GM12878 (cell line): Measurements from ENCODE around the gene CPNE5. TPM values are rescaled to one million over a fixed set of nuclear protein-coding genes. Genes with fewer than 3 reads are reported as not detected.

ENCODE experiments used
- ATAC-seq: fragments of 200-7000 bp; cut with Tn5 transposase; 3 replicates; pipeline ENCODE4 v1.9.1; 2020; ENCODE audit warnings: mild to moderate bottlenecking, moderate library complexity
- BruUV-seq: library from RNA; stranded (reverse); fragments of 400-500 nt; replicated peaks from 2 replicates; lab custom pipeline; 2021; lab: Mats Ljungman, UMichigan
- CTCF ChIA-PET: fragments of 300-600 bp; sonication (Branson Sonifier 250); formaldehyde crosslinking; extraction: SDS; loops from one replicate; lab custom pipeline; 2021; ENCODE audit warnings: inconsistent platforms; lab: Yijun Ruan, JAX
- POLR2A ChIA-PET: fragments of 350-600 bp; formaldehyde crosslinking; extraction: SDS; loops from one replicate; lab custom pipeline; 2021; ENCODE audit warnings: inconsistent platforms; lab: Charles Lee
- RAD21 ChIA-PET: fragments of 300-600 bp; sonication (Branson Sonifier 250); formaldehyde crosslinking; loops from one replicate; lab custom pipeline; 2023; ENCODE audit warnings: antibody characterized with exemption; ENCODE audit not compliant: unreplicated experiment; lab: Charles Lee
- SMC1A ChIA-PET: fragments of 300-600 bp; sonication (Branson Sonifier 250); formaldehyde crosslinking; loops from one replicate; lab custom pipeline; 2023; ENCODE audit not compliant: unreplicated experiment, uncharacterized antibody; lab: Charles Lee
- DNase-seq: peaks from one replicate; pipeline ENCODE4 v3.0.0-alpha.2; 2011; ENCODE audit warnings: low read depth, low spot score
- FAIRE-seq: peaks from 3 replicates; lab custom pipeline; 2011; peaks lifted over from hg19 to GRCh38; lab: Jason Lieb, UNC
- H2AFZ ChIP-seq: 2 replicates; pipeline ENCODE4 v1.6.0; 2011; ENCODE audit warnings: low read depth, low read length, control low read depth; ENCODE audit not compliant: control insufficient read depth
- H3K27ac ChIP-seq: 2 replicates; pipeline ENCODE4 v1.5.1; 2011; ENCODE audit warnings: control low read depth; ENCODE audit not compliant: control insufficient read depth, insufficient read depth
- H3K27me3 ChIP-seq, 2 experiments: replicated peaks in 1 of 2; 2 replicates each; pipeline versions ENCODE4 v1.6.0 to v1.6.1; 2011; ENCODE audit warnings: low read length in 1 of 2; ENCODE audit not compliant: control insufficient read depth in 2 of 2, insufficient read depth in 2 of 2
- H3K36me3 ChIP-seq, 2 experiments: 2 replicates each; pipeline ENCODE4 v1.5.1; 2011; ENCODE audit warnings: low read length in 1 of 2; ENCODE audit not compliant: control insufficient read depth in 2 of 2, insufficient read depth in 2 of 2
- H3K4me1 ChIP-seq: 2 replicates; pipeline ENCODE4 v1.6.1; 2011; ENCODE audit warnings: mild to moderate bottlenecking, low read length, moderate library complexity, mixed read lengths; ENCODE audit not compliant: control insufficient read depth, insufficient read depth
- H3K4me2 ChIP-seq: 2 replicates; pipeline ENCODE4 v1.6.0; 2011; ENCODE audit warnings: control low read depth; ENCODE audit not compliant: control insufficient read depth, insufficient read depth
- H3K4me3 ChIP-seq: fragments of 200-600 bp; sonication (generic); 2 replicates; pipeline ENCODE4 v1.5.1; 2016
- H3K79me2 ChIP-seq: 2 replicates; pipeline ENCODE4 v1.6.0; 2011; ENCODE audit warnings: low read length; ENCODE audit not compliant: control insufficient read depth, insufficient read depth
- H3K9ac ChIP-seq: 2 replicates; pipeline ENCODE4 v1.8.0; 2011; ENCODE audit warnings: low read length, control low read depth, mixed read lengths; ENCODE audit not compliant: control insufficient read depth, insufficient read depth
- H3K9me3 ChIP-seq: replicated peaks from 3 replicates; pipeline ENCODE4 v1.5.1; 2011; ENCODE audit warnings: mild to moderate bottlenecking, low read length; ENCODE audit not compliant: control insufficient read depth, insufficient read depth
- H4K20me1 ChIP-seq: 2 replicates; pipeline ENCODE4 v1.6.0; 2011; ENCODE audit not compliant: control insufficient read depth, insufficient read depth
- CTCF ChIP-seq, 3 experiments: IDR thresholded peaks in 2 of 3; conservative IDR thresholded peaks in 1 of 3; 2 replicates each; pipeline ENCODE4 v1.5.1; 2011; ENCODE audit warnings: low read depth in 3 of 3, low read length in 3 of 3, mild to moderate bottlenecking in 3 of 3, control low read depth in 2 of 3, moderate library complexity in 2 of 3, inconsistent platforms in 1 of 3, mixed read lengths in 1 of 3; ENCODE audit not compliant: control insufficient read depth in 2 of 3, insufficient read depth in 1 of 3; ENCODE audit errors: extremely low read depth in 1 of 3
- E2F8 ChIP-seq: fragments of 450-650 bp; IDR thresholded peaks from 2 replicates; pipeline ENCODE4 v1.6.1; 2018; ENCODE audit warnings: mild to moderate bottlenecking, low read depth, moderate library complexity; ENCODE audit not compliant: partially characterized antibody
- EZH2 ChIP-seq: IDR thresholded peaks from 2 replicates; pipeline ENCODE4 v1.6.1; 2012; ENCODE audit warnings: low read depth, mild to moderate bottlenecking, control low read depth, inconsistent platforms, low read length, borderline replicate concordance; ENCODE audit not compliant: control insufficient read depth
- FOXK2 ChIP-seq: fragments of 450-650 bp; IDR thresholded peaks from 2 replicates; pipeline ENCODE4 v1.6.1; 2017; ENCODE audit warnings: mild to moderate bottlenecking, moderate library complexity
- IRF3 ChIP-seq: fragments of 450-650 bp; IDR thresholded peaks from 2 replicates; pipeline ENCODE4 v1.6.1; 2014; ENCODE audit warnings: mild to moderate bottlenecking
- KAT2A ChIP-seq: conservative IDR thresholded peaks from 2 replicates; pipeline ENCODE4 v1.6.1; 2011; ENCODE audit warnings: low read depth, low read length; ENCODE audit not compliant: control insufficient read depth
- NFYB ChIP-seq: IDR thresholded peaks from 2 replicates; pipeline ENCODE4 v1.6.1; 2011; ENCODE audit warnings: low read depth, mild to moderate bottlenecking, low read length, improper control_type of control experiment, moderate library complexity; ENCODE audit not compliant: insufficient read depth
- NRF1 ChIP-seq: conservative IDR thresholded peaks from 2 replicates; pipeline ENCODE4 v1.6.1; 2011; ENCODE audit warnings: mild to moderate bottlenecking, low read depth, low read length, improper control_type of control experiment
- RB1 ChIP-seq: fragments of 450-650 bp; formaldehyde crosslinking; IDR thresholded peaks from 2 replicates; pipeline ENCODE4 v1.6.1; 2017; ENCODE audit warnings: mild to moderate bottlenecking, borderline replicate concordance
- SIX5 ChIP-seq: IDR thresholded peaks from 2 replicates; pipeline ENCODE4 v1.6.1; 2011; ENCODE audit warnings: mild to moderate bottlenecking, low read depth, low read length, moderate library complexity; ENCODE audit not compliant: severe bottlenecking
- SMAD5 ChIP-seq: IDR thresholded peaks from 2 replicates; pipeline ENCODE4 v1.6.1; 2016; ENCODE audit warnings: antibody characterized with exemption, low read depth
- SREBF2 ChIP-seq: IDR thresholded peaks from 2 replicates; pipeline ENCODE4 v1.6.1; 2012; ENCODE audit warnings: mild to moderate bottlenecking, low read length
- ZBTB33 ChIP-seq: fragments of 450-650 bp; IDR thresholded peaks from 2 replicates; pipeline ENCODE4 v1.6.1; 2017; ENCODE audit warnings: mild to moderate bottlenecking
- ZNF384 ChIP-seq: IDR thresholded peaks from 2 replicates; pipeline ENCODE4 v1.6.1; 2012; ENCODE audit warnings: low read depth, mild to moderate bottlenecking, low read length, improper control_type of control experiment, borderline replicate concordance
- WGBS: methylation state at CpG from one replicate; pipeline ENCODE4 v1.1.6; 2016; ENCODE audit warnings: low lambda C conversion rate; ENCODE audit not compliant: insufficient replicate concordance, insufficient coverage; ENCODE audit errors: missing lambda C conversion rate; 5-methylcytosine and 5-hydroxymethylcytosine counted together
- in situ Hi-C: fragments of 300-500 bp; cut with MboI; formaldehyde crosslinking; loops from 9 replicates; pipeline ENCODE4 v1.14.3; 2018; ENCODE audit warnings: mixed read lengths
- intact Hi-C: fragments of 100-400 bp; cut with micrococcal nuclease; formaldehyde crosslinking; loops from one replicate; pipeline ENCODE4 v1.14.2; 2022; ENCODE audit not compliant: unreplicated experiment
- polyA plus RNA-seq, 11 experiments: library from polyadenylated mRNA; depleted of rRNA in 4 of 11; unstranded in 6 of 11; stranded (reverse) in 5 of 11; fragments of >200 nt; fragmentation: Nextera tagmentation in 4 of 11; fragmentation: Illumina TruSeq in 1 of 11; extraction: Ambion mirVana in 4 of 11; extraction: Trizol in 1 of 11; gene quantifications; 1 replicate in 1 of 11; 2 replicates in 10 of 11; pipeline versions ENCODE4 v1.2.1 to v1.2.3, GENCODE V29; 2011 to 2016; ENCODE audit warnings: inconsistent platforms in 2 of 11, missing spikeins in 2 of 11, low read depth in 1 of 11
- total RNA-seq, 4 experiments: library from RNA; depleted of rRNA in 3 of 4; stranded (reverse); fragments of >200 nt in 3 of 4; fragmentation: Illumina TruSeq in 1 of 4; extraction: Trizol in 1 of 4; gene quantifications; 2 replicates each; pipeline versions ENCODE4 v1.2.1 to v1.2.3, GENCODE V29; 2013 to 2021

Gene CPNE5
- total and polyA plus RNA-seq, 10 of the 15 experiments (the other 5 are each of a cell fraction or from before 2014, with no cell fraction given), result 2.4 to 39.1 (median 18.2) TPM

GRCh38 chr6:36749829-36750489, 89.3 kb downstream of the CPNE5 start:
- BruUV-seq, result TSS peak; percentile 20
- H3K36me3 ChIP-seq, result peaks cover 0 to 2% of the 10 kb centered on the region in 2 experiments; a peak in 2 of 4 replicates
- no peaks in the 10 kb centered on the region for H4K20me1 ChIP-seq
- ChIA-PET RAD21 (interaction anchor here (1.6 to 1.9 kb wide), 2 partner anchors 16 to 135 kb away, joined by 3 to 5 read pairs; no protein-coding TSS in a partner anchor), POLR2A (no interaction called here), SMC1A (no interaction called here), CTCF (interaction anchor here (0.6 to 1.5 kb wide), 3 partner anchors 25 to 138 kb away, joined by 3 to 4 read pairs (median 3); no protein-coding TSS in a partner anchor)
- DNase-seq, result no peak
- in situ Hi-C loops, result loop anchor here (5.0 kb wide), 1 partner anchor 128 kb away; no protein-coding TSS in a partner anchor
- no peak for ATAC-seq
- no peak overlapping the region for H3K9ac ChIP-seq
- no peaks in the 10 kb centered on the region; the same call in 1 of the 3 replicates for H3K9me3 ChIP-seq
- no peak overlapping the region for H2AFZ ChIP-seq
- intact Hi-C loops, result no loop called here
- no peak overlapping the region for H3K27ac ChIP-seq
- peaks cover 30% of the 10 kb centered on the region for H3K4me1 ChIP-seq
- no peak for FAIRE-seq
- 82% methylated on average over 5 of the region's 5 CpGs for WGBS
- no peak overlapping the region for H3K4me3 ChIP-seq
- no peaks in the 10 kb centered on the region for H3K27me3 ChIP-seq
- H3K79me2 ChIP-seq, result peaks cover 9% of the 10 kb centered on the region
- H3K4me2 ChIP-seq, result no peak overlapping the region
- no peak for TF ChIP-seq KAT2A
- TF ChIP-seq SREBF2, result no peak
- TF ChIP-seq RB1, result no peak
- TF ChIP-seq SMAD5, result no peak
- TF ChIP-seq IRF3, result no peak
- no peak for TF ChIP-seq CTCF (IDR thresholded peaks at IDR 0.05 in 2 of 3, conservative IDR thresholded peaks at IDR 0.05 in 1 of 3; ENCODE audit: control insufficient read depth in 2 of 3, extremely low read depth in 1 of 3, insufficient read depth in 1 of 3, low read depth in 3 of 3, low read length in 3 of 3)
- no peak for TF ChIP-seq FOXK2
- TF ChIP-seq NRF1, result no peak
- TF ChIP-seq ZNF384, result no peak
- no peak for TF ChIP-seq EZH2
- no peak for TF ChIP-seq ZBTB33
- TF ChIP-seq NFYB, result no peak
- TF ChIP-seq SIX5, result no peak
- TF ChIP-seq E2F8, result no peak
